Hepatocyte (in vitro differentiated cells): ENCODE results near the gene PRCD.

ENCODE experiments used
- CTCF ChIP-seq: fragments of 200-600 bp; sonication (generic); IDR thresholded peaks from 2 replicates; pipeline ENCODE4 v1.5.1; 2016; ENCODE audit warnings: antibody characterized with exemption, mild to moderate bottlenecking; ENCODE audit not compliant: poor library complexity
- EZH2phosphoT487 ChIP-seq: fragments of 200-600 bp; sonication (generic); IDR thresholded peaks from one replicate; pipeline ENCODE4 v1.6.1; 2018; ENCODE audit warnings: antibody characterized with exemption, mild to moderate bottlenecking, low read depth, moderate library complexity; ENCODE audit not compliant: unreplicated experiment, severe bottlenecking

GRCh38 chr17:76532072-76532651 lies 7.7 kb upstream of the PRCD start:
- no peak for TF ChIP-seq CTCF
- no peak for TF ChIP-seq EZH2phosphoT487
